Mucosa of stomach (tissue), 1 donor: ENCODE measurements around the gene C16orf82.
"Not testable (repeated sequence)": the region's sequence is repeated elsewhere in the genome, so short reads cannot be mapped to it uniquely, and the experiment has no call there.

Experiments
- H3K27me3 ChIP-seq: one replicate; pipeline ENCODE4 v1.7.0; 2013; ENCODE audit warnings: mild to moderate bottlenecking, low read length; ENCODE audit not compliant: control insufficient read depth, insufficient read depth
- H3K36me3 ChIP-seq: one replicate; pipeline ENCODE4 v1.7.0; 2013; ENCODE audit warnings: low read length; ENCODE audit not compliant: control insufficient read depth, insufficient read depth
- H3K4me1 ChIP-seq: one replicate; pipeline ENCODE4 v1.7.0; 2013; ENCODE audit warnings: mild to moderate bottlenecking, low read length; ENCODE audit not compliant: control insufficient read depth, insufficient read depth
- H3K4me3 ChIP-seq: one replicate; pipeline ENCODE4 v1.7.0; 2013; ENCODE audit warnings: low read length
- H3K9ac ChIP-seq: one replicate; pipeline ENCODE4 v1.7.0; 2013; ENCODE audit warnings: mild to moderate bottlenecking, low read length, moderate library complexity
- H3K9me3 ChIP-seq: one replicate; pipeline ENCODE4 v1.7.0; 2013; ENCODE audit warnings: mild to moderate bottlenecking, low read length, moderate library complexity; ENCODE audit not compliant: control insufficient read depth
- donor health status: Pancreatic carcinoma.

C16orf82 gene

DNA sequence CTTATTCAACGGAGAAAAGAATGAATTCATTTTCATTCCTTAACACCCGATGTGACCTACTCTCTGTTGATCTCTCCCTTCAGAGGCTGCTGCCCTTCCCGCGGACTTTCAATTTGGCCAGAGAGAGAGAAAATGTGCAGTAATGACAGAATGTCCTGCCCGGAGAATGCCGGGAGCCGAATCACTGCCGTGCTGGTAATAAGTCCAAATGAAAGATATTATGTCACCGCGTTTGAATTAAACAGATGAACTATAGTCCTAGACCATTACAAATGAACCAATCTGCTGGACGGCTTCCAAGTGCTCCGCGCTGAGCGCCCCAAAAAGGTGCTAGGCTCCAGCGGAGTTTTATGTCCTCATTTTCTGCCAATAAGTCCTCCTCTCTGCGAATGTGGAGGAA lies 14.7 kb upstream of the C16orf82 start:
- Histone ChIP-seq H3K9ac (no peak overlapping the region), H3K4me1 (no peaks in the 10 kb centered on the region), H3K9me3 (no peaks in the 10 kb centered on the region), H3K4me3 (no peak overlapping the region), H3K36me3 (no peaks in the 10 kb centered on the region), H3K27me3 (no peaks in the 10 kb centered on the region)

DNA sequence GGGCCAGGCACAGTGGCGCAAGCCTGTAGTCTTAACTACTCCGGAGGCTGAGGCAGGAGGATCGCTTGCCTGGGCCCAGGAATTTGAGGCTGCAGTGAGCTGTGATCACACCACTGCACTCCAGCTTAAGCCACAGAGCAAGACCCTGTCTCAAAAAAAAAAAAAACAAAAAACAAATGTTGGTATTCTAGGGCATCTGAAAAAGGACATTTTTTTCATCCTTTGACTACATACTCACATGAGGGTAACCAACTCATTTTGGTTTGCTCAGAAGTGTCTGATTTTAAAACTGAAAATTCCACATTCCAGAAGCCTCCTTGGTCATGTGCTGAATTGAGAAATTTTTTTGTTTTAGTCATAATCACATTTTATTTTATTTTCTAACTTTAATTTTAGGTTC lies 12.7 kb upstream of the C16orf82 start:
- Histone ChIP-seq H3K27me3 (no peaks in the 10 kb centered on the region), H3K4me3 (no peak overlapping the region), H3K4me1 (no peaks in the 10 kb centered on the region), H3K9ac (no peak overlapping the region), H3K9me3 (no peaks in the 10 kb centered on the region), H3K36me3 (no peaks in the 10 kb centered on the region)

DNA sequence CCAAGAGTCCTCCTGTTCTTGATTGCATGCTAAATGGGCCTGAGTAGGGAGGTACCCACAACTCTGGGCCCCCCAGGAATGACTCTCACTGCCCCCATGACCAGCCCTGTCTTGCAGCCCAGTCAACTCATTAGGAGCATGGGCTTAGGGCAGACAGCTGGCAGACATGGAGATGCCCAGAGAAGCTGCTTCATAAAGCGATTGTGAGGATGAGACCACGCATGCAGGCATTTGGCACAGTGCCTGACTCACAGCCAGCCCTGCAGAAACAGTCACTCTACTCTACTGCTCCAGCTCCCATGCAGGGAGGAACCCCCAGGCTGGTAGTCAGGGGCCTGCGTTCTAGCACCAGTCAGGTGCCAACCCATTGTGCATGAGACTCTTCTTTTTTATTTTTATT lies 8.4 kb upstream of the C16orf82 start:
- Histone ChIP-seq H3K9me3 (no peaks in the 10 kb centered on the region), H3K4me1 (no peaks in the 10 kb centered on the region), H3K9ac (no peak overlapping the region), H3K36me3 (no peaks in the 10 kb centered on the region), H3K27me3 (no peaks in the 10 kb centered on the region), H3K4me3 (no peak overlapping the region)

DNA sequence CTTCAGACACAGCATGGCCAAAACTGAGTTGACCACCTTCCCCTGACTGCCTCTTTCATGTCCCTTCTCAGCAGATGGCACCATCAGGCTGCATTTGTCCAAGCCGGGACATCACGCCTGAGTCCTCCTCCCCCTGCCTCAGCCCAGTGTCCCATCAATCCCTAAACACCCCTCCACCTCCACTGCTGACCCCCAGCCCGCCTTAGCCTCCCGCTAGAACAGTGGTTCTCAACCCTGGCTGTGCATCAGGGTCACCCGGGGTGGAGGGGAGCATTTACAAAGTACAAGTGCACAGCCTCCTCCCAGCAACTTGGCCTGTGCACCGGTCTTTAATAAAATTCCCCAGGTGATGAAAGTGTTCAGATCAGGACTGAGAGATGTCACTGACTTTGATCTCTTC lies 4.0 kb downstream of the C16orf82 start:
- no peaks in the 10 kb centered on the region for H3K9me3 ChIP-seq
- no peaks in the 10 kb centered on the region for H3K36me3 ChIP-seq
- H3K27me3 ChIP-seq: no peaks in the 10 kb centered on the region
- H3K4me1 ChIP-seq: no peaks in the 10 kb centered on the region
- H3K4me3 ChIP-seq: no peak overlapping the region
- H3K9ac ChIP-seq: no peak overlapping the region

DNA sequence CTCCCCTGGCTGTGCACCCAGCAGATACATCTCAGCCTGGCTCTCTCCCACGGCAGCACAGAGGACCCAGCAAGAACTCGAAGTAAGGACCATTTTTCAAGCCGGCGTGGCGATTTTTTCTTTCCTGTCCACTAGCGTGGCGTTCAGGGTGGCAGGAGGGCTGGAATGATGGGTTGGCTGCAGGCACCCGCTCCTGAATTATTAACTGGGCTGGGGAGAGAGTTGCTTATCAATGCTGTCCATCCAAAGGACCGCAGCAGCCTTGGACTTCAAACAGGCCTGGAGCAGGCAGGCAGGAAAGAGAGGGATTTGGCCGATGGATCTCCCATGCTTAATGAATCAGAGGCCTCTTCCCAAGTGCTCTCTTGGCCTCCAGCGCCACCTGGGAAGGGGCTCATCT lies 7.0 kb downstream of the C16orf82 start:
- Histone ChIP-seq H3K4me3 (no peak overlapping the region), H3K9ac (no peak overlapping the region), H3K9me3 (no peaks in the 10 kb centered on the region), H3K36me3 (no peaks in the 10 kb centered on the region), H3K27me3 (no peaks in the 10 kb centered on the region), H3K4me1 (no peaks in the 10 kb centered on the region)

DNA sequence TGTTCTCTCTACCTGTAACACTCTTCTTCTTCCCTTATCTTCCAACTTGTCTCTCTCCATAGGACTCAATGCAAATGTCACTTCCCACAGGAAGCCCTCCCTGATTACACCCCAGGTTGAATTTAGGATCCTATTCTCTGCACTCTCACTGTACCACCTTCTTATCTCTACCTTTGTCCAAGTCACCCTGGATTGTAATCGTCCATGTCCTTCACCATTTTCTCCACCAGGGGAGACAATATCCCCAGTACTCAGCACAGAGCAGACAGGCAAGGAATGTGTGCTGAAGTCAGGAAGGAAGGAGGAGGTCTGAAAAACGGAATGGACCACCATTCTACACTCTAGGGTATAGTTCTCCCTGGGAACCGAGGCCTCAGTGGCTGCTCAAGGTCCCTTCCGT lies 14.2 kb downstream of the C16orf82 start:
- H3K27me3 ChIP-seq: no peaks in the 10 kb centered on the region
- H3K9ac ChIP-seq: no peak overlapping the region
- H3K36me3 ChIP-seq: no peaks in the 10 kb centered on the region
- no peaks in the 10 kb centered on the region for H3K9me3 ChIP-seq
- H3K4me3 ChIP-seq: no peak overlapping the region
- no peaks in the 10 kb centered on the region for H3K4me1 ChIP-seq

DNA sequence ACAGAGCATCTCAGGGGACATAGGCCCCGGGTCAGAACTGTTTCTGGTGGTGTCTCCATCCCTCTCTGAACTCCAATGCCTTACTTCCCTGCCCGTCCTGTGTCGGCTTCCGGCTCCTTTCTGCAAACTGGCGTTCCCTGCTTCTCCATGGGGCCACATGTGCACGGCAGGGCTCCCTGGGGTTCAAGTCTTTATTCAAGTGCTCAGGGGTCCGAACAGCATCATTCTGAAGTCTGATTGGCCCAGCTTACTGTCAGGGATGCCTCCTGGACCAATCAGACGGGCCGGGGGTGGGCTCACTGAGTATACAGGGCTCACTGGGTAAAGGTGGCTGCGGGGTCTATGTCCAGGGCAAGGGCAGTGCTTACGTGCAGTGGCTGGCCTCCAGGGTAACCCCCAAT lies 17.1 kb downstream of the C16orf82 start:
- H3K9ac ChIP-seq: no peak overlapping the region
- no peak overlapping the region for H3K4me3 ChIP-seq
- no peaks in the 10 kb centered on the region for H3K36me3 ChIP-seq
- H3K4me1 ChIP-seq: no peaks in the 10 kb centered on the region
- no peaks in the 10 kb centered on the region for H3K9me3 ChIP-seq
- no peaks in the 10 kb centered on the region for H3K27me3 ChIP-seq

DNA sequence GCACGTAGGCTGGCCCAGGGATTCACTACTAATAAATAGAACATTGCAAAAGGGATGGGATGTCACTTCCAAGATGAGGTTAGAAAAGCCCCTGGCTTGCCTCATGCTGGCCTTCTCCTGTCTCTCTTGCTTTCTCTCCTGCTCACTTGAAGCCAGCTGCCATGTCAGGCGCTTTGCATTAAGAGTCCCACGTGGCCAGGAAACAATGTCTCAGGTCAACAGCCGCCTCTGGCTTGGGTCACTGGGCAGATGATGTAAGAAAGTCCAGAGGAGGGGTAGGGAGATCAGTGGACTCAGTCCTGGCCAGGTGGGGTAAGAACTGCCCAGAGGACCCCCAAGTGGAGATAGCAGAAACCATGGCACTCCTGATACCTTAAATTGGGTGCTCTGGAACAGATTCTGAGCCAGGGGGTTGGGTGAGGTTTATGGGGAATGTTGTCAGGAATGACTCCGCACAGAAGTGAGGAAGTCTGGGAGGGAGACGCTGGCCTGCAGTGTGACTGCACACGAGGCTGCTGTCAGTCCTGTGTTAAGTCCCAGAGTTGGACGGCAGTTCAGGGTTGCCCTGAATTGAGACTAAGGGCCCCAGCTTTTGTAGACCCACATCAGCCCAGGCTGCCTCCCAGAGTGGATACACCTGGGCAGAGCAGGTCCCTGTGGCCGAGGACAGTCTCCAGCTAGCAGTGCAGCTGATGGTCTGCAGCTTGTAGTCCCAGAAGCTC lies 17.7 kb downstream of the C16orf82 start:
- H3K4me1 ChIP-seq: no peaks in the 10 kb centered on the region
- no peak overlapping the region for H3K9ac ChIP-seq
- no peak overlapping the region for H3K4me3 ChIP-seq
- no peaks in the 10 kb centered on the region for H3K9me3 ChIP-seq
- H3K27me3 ChIP-seq: no peaks in the 10 kb centered on the region
- no peaks in the 10 kb centered on the region for H3K36me3 ChIP-seq

DNA sequence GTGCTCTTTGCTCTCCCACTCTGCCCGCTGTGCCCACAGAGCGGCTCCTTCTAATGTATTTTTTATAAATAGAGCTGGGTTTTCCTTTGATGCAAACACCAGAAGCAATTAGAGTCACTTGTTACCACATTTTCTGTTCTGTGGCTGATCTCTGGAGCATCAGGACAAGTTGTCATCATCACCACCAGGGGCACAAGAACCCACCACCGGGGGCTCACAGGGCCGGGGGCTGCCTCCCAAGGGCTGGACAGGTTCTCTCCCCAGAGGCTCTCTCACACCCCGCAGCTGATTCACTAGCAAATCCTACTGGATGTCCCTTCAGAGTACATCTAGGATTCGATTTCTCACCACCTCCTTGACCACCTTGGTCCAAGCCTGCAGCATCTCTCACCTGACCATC lies 18.5 kb downstream of the C16orf82 start:
- Histone ChIP-seq H3K27me3 (no peaks in the 10 kb centered on the region), H3K36me3 (no peaks in the 10 kb centered on the region), H3K4me3 (no peak overlapping the region), H3K9ac (no peak overlapping the region), H3K4me1 (no peaks in the 10 kb centered on the region), H3K9me3 (no peaks in the 10 kb centered on the region)

DNA sequence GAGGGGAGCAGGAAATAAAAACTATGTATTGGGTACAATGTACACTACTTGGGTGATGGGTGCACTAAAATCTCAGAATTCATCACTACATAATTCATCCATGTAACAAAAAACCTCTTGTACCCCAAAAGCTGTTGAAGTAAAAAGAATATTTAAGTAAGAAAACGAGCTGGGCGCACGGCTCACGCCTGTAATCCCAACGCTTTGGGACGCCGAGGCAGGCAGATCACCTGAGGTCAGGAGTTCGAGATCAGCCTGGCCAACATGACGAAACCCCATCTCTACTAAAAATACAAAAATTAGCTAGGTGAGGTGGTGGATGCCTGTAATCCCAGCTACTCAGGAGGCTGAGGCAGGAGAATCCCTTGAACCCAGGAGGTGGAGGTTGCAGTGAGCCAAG lies 19.3 kb downstream of the C16orf82 start:
- H3K27me3 ChIP-seq, H3K36me3 ChIP-seq, H3K9ac ChIP-seq: not testable (repeated sequence)

DNA sequence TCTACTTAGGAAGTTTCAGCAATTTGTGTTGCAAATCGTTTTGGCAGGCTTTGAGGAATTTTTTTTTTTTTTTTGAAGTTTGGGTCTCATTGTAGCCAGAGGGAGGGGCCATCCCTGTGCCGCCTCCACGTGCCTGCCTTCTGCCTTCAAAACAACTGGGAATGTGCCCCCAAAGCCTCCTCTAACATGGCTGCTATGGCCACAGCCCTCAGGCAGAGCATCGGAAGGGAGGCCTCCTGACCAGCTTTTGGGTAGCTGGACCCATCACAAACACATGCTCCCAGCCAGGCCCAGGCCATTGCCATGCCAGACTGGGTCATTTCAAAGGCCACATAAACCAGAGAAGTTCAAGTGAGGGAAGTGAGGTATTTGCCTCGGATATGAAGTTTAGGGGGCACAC lies 21.5 kb downstream of the C16orf82 start:
- H3K4me3 ChIP-seq: no peak overlapping the region
- H3K27me3 ChIP-seq: no peaks in the 10 kb centered on the region
- no peaks in the 10 kb centered on the region for H3K36me3 ChIP-seq
- no peaks in the 10 kb centered on the region for H3K9me3 ChIP-seq
- H3K9ac ChIP-seq: no peak overlapping the region
- no peaks in the 10 kb centered on the region for H3K4me1 ChIP-seq

More for the DNA sequence above, 19.3 kb downstream of the C16orf82 start:
- H3K4me1 ChIP-seq, H3K9me3 ChIP-seq, H3K4me3 ChIP-seq: not testable (repeated sequence)

DNA sequence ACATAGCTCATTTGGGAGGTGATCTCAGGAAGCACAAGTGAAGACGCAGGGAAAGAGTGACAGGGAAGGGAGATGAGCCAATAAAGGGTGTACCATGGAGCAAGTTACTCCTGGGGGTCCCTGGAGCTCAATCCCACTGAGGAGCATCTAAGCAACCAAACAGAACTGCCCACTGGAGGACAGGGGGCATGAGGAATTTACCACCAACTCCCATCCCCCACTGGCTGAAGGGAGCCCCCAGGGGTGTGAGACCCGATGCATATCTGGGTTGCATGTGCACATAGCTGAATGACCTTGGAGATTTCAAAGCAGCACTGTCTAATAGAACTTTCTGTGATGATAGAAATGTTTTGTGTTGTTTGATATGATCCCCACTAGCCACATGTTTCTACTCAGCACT lies 29.6 kb downstream of the C16orf82 start:
- H3K4me3 ChIP-seq: no peak overlapping the region
- no peaks in the 10 kb centered on the region for H3K27me3 ChIP-seq
- no peak overlapping the region for H3K9ac ChIP-seq
- no peaks in the 10 kb centered on the region for H3K9me3 ChIP-seq
- H3K36me3 ChIP-seq: no peaks in the 10 kb centered on the region
- no peaks in the 10 kb centered on the region for H3K4me1 ChIP-seq

DNA sequence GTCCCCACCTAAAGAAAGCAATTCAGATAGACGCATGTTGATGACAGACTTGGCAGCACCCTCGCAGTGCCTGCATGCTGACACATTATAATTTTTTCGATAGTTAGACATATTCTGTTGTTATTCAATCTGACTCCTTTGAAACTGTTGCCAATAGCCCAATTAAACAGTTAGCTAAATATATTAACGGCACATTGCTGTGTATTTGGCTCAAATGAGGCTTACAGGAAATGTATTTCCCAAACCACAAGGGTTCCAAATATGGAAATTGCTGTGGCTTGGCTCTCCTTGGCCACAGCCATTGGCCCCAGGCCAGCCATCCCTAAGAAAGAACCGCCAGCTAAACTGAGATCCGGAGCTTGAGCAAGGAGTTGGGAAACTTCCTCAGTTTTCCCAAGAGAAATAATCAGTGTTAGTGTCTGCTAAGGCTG lies 31.1 kb downstream of the C16orf82 start:
- no peak overlapping the region for H3K4me3 ChIP-seq
- no peaks in the 10 kb centered on the region for H3K27me3 ChIP-seq
- H3K9ac ChIP-seq: no peak overlapping the region
- H3K4me1 ChIP-seq: no peaks in the 10 kb centered on the region
- H3K9me3 ChIP-seq: no peaks in the 10 kb centered on the region
- H3K36me3 ChIP-seq: no peaks in the 10 kb centered on the region
